Measurements from ENCODE around the gene WSCD1. TPM values are rescaled to one million over a fixed set of nuclear protein-coding genes. Genes with fewer than 3 reads are reported as not detected.

The WSCD1 gene
- total and polyA plus RNA-seq, 8 donors, result 2.9 to 6.7 (median 4.4) TPM

DNA sequence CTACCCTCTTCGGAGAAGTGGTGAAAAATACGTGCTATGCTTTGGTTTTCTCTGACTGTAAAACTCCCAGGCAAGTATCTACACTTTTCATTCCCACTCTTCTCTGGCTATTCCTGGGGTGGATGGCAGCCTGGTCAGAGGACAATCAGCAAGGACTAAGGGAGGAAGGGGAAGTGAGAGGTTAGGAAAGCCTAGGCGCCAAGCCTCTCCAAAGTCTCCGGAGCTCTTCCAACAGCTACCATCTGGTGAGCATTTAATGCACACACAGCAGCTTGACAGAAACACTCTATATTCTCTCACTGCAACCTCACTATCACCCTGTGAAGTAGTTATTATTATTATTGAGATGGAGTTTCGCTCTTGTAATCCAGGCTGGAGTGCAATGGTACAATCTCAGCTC lies 65.1 kb downstream of the WSCD1 start:
- no peak overlapping the region for H3K27ac ChIP-seq
- ATAC-seq (no peak), DNase-seq (no peak)
- no peaks in the 10 kb centered on the region for H3K36me3 ChIP-seq
- TF ChIP-seq, protein P1, sequence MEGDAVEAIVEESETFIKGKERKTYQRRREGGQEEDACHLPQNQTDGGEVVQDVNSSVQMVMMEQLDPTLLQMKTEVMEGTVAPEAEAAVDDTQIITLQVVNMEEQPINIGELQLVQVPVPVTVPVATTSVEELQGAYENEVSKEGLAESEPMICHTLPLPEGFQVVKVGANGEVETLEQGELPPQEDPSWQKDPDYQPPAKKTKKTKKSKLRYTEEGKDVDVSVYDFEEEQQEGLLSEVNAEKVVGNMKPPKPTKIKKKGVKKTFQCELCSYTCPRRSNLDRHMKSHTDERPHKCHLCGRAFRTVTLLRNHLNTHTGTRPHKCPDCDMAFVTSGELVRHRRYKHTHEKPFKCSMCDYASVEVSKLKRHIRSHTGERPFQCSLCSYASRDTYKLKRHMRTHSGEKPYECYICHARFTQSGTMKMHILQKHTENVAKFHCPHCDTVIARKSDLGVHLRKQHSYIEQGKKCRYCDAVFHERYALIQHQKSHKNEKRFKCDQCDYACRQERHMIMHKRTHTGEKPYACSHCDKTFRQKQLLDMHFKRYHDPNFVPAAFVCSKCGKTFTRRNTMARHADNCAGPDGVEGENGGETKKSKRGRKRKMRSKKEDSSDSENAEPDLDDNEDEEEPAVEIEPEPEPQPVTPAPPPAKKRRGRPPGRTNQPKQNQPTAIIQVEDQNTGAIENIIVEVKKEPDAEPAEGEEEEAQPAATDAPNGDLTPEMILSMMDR (IDR thresholded peaks at IDR 0.05), result no peak
- H3K4me3 ChIP-seq, result no peak overlapping the region
- intact Hi-C loops (cut with DNase I), result no loop called here
- no peaks in the 10 kb centered on the region for H3K4me1 ChIP-seq
- H3K27me3 ChIP-seq, result peaks cover 0 to 7% of the 10 kb centered on the region in 2 donors
- H3K9me3 ChIP-seq, result no peaks in the 10 kb centered on the region

DNA sequence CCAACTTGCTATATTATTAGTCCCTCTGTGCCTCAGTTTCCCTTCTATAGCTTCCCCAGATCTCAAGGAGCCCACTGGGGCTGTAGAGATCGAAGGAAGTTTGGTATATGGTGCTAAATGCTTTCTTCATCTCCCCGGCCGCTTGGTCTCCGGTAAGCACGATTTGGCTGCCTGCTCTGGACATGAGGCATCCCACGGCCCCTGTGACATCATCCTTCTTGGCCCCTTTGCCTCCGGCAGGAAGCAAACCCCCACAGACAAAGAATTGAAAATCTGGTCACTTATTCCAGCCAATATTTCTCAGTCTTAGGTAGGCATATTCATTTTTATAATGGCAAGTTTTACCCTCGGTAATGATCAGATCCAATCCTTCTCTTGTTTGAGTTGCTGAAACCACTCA lies 65.8 kb downstream of the WSCD1 start:
- DNase-seq, result no peak
- no peaks in the 10 kb centered on the region for H3K4me1 ChIP-seq
- no peak overlapping the region for H3K4me3 ChIP-seq
- H3K27ac ChIP-seq, result no peak overlapping the region
- TF ChIP-seq, protein P1 (IDR thresholded peaks at IDR 0.05), result no peak
- intact Hi-C loops (cut with DNase I), result no loop called here
- ATAC-seq, result no peak
- H3K36me3 ChIP-seq, result no peaks in the 10 kb centered on the region
- H3K27me3 ChIP-seq, result peaks cover 0 to 12% of the 10 kb centered on the region in 2 donors
- no peaks in the 10 kb centered on the region for H3K9me3 ChIP-seq

DNA sequence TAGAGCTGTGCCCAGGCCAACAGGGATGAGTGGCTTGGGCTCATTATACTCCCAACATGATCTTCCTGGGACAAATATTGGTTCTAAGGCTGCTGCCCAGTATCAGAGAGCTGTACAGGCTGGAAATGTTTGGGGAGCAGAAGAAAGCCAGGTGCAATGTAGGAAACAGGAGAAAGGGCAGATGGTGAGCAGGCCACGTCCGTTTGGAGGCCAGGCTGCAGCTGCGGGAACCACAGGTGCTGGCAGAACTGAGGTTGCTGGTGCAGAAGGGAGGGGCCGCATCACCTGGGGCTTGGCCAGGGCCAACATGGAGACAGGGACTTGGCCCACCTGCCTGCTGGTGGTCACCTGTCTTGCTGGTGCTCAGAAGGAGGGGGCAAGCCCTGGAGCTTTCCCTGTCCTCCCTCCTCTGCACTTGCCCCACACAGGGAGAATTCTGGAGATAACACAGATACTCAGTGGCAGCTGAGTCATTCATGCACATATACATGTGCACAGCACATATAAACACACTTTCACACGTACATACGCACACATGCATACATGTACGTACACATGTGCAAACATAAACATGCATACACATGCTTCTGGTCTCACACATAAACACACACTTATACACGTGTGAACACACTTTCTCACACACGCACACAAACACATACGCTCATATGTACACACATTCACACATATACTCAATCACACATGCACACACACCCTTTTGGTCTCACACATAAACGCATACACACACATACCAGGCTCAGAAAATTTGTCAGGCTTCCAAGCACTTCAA lies 67.7 kb downstream of the WSCD1 start:
- no peak overlapping the region for H3K27ac ChIP-seq
- intact Hi-C loops (cut with DNase I), result no loop called here
- ATAC-seq (no peak), DNase-seq (no peak)
- H3K4me1 ChIP-seq, result no peaks in the 10 kb centered on the region
- peaks cover 0 to 16% of the 10 kb centered on the region in 2 donors for H3K27me3 ChIP-seq
- TF ChIP-seq, protein P1 (IDR thresholded peaks at IDR 0.05), result no peak
- no peak overlapping the region for H3K4me3 ChIP-seq
- H3K36me3 ChIP-seq, result no peaks in the 10 kb centered on the region
- no peaks in the 10 kb centered on the region for H3K9me3 ChIP-seq

DNA sequence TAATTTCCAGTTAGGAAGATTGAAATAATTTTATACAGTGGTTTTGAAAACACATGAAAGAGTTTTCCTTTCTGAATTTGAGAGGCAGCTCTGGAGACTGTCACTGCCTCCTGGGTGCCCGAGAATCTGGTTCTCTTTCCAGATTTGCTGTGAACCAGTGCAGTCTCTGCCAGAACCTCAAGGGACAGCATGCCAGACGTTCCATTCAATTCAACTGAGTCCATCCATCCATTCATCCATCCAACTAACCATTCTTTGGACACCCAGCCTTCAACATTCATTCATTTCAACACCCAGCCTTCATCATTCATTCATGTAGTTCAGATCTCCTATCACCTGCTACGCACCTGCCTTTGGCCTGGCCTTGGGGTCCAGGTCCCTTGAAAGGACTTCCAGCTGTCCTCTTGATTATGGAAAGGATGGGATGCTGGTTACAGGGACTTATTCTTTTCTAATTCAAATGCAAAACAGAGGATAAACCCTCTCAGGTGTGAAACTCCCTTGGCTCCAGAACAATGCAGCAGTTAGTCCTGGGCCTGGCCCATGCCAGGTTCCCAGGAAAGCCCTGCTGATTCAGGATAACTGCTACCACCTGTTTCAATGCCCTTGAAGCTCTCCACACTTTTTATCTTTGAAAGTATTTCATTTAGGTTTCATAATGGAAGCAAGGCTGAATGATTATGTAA lies 68.7 kb downstream of the WSCD1 start:
- Histone ChIP-seq H3K36me3 (no peaks in the 10 kb centered on the region), H3K9me3 (no peaks in the 10 kb centered on the region), H3K27ac (no peak overlapping the region), H3K4me1 (no peaks in the 10 kb centered on the region), H3K4me3 (no peak overlapping the region), H3K27me3 (peaks cover 0 to 16% of the 10 kb centered on the region in 2 donors)
- no peak for DNase-seq
- TF ChIP-seq, protein P1 (IDR thresholded peaks at IDR 0.05), result no peak
- intact Hi-C loops (cut with DNase I), result no loop called here
- ATAC-seq, result no peak

DNA sequence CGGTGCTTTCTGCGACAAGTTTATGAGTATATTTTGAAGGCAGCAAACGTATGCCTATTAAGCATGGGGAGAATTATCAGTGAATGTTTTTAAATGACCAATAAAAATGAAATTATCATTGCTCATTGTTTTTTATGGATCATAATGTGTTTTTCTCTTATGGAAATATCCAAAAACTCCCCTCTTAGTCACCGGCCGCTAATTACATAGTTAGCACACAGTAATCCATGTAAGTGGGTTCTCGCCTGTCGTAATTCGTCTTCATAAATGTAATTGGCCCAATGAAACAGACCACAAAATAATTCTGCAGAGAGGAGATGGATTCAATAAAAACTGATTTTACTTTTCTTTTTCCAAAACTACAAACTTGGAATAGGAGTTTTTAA lies 69.3 kb downstream of the WSCD1 start:
- Histone ChIP-seq H3K4me1 (no peaks in the 10 kb centered on the region), H3K9me3 (no peaks in the 10 kb centered on the region), H3K27ac (no peak overlapping the region), H3K27me3 (peaks cover 0 to 15% of the 10 kb centered on the region in 2 donors), H3K4me3 (no peak overlapping the region), H3K36me3 (no peaks in the 10 kb centered on the region)
- DNase-seq, result no peak
- no peak for ATAC-seq
- TF ChIP-seq, protein P1 (IDR thresholded peaks at IDR 0.05), result no peak
- intact Hi-C loops (cut with DNase I), result no loop called here
